Medulla oblongata (tissue), 1 donor: ENCODE measurements around the gene C1orf74.

Experiments used
- DNase-seq: peaks from one replicate; pipeline ENCODE4 v3.0.0-alpha.2; 2015; ENCODE audit errors: extremely low spot score

C1orf74 gene

DNA sequence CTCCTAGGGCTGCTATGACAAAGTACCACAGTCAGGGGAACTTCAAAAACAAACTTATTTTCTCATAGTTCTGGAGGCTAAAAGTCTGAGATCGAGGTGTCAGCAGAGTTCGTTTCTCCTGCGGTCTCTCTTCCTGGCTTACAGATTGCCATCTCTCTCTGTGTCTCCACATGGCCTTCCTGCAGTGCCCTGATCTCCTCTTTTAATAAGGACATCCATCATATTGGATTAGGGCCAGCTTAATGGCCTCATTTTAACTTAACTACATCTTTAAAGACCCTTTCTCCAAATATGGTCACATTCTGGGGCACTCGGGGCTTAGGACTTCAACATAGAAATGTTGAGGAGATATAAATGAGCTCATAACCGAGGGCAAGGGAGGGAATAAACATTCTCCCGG lies 12.2 kb downstream of the C1orf74 start:
- no peak for DNase-seq

DNA sequence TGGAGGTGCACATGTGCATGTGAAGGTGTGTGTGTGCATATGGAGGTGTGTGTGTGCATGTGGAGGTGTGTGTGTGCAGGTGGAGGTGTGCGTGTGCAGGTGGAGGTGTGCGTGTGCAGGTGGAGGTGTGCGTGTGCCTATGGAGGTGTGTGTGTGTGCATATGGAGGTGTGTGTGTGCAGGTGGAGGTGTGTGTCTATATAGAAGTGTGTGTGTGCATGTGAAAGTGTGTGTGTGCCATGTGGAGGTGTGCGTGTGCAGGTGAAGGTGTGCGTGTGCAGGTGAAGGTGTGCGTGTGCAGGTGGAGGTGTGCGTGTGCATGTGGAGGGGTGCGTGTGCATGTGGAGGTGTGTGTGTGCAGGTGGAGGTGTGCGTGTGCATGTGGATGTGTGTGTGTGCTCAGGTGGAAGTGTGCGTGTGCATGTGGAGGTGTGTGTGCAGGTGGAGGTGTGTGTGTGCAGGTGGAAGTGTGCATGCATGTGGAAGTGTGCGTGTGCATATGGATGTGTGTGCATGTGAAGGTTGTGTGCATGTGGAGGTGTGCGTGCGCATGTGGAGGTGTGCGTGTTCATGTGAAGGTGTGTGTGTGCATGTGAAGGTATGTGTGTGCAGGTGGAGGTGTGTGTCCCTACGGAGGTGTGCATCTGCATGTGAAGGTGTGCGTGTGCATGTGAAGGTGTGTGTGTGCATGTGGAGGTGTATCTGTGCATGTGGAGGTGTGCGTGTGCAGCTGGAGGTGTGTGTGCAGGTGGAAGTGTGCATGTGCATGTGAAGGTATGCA lies 13.5 kb downstream of the C1orf74 start:
- no peak for DNase-seq

DNA sequence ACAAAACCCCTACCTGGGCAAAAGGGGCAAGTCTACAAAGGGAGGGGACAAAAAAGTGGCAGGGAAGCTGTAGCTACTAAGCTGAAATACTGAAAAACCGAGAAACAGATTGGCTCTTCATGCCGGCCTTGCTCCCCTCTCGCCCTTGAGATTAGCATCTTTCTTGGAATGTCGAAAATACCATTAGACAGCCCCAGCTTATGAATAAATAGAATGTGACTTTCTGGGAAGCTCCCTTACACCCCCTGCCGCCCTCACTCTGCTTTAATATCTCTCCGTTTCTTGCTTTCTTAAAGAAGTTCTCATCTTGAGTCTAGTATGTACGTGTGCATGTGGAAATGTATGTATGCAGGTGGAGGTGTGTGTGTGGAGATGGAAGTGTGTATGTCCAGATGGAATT lies 14.4 kb downstream of the C1orf74 start:
- DNase-seq, result no peak

DNA sequence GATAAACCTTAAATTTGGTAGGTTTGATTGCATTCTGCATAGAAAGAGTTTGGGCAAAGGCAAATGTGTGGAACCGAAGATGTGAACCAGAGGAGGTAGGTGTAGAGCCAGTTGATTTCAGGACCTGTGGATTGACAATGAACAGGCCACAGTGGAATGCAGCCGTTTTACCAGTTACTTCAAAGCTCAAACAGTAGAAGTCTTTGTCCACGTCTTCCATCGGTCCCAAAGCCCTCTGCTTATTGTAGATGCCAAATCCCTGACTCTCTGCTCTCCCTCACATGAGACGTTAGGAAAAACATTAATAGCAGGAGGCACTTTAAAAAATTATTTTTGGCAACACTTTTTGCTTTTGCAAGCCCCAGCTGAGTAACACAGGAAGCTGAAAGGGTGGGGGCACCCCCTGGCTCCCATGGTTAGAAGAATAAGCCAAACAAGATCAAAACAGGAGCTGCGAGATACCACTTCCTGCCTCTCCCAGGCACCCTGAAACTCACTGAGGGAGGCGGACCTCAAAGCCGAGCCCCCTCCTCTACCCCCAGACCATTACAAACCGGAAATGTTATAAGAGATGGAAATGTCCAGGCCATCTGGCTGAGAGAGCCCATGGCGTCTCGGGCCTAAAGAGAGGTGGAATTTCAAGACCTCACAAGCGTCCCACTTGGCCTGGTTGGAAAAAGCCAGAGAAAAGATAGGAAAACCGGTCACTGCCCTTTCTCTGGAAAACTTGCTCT lies 15.0 kb downstream of the C1orf74 start:
- peak; percentile 50 for DNase-seq

DNA sequence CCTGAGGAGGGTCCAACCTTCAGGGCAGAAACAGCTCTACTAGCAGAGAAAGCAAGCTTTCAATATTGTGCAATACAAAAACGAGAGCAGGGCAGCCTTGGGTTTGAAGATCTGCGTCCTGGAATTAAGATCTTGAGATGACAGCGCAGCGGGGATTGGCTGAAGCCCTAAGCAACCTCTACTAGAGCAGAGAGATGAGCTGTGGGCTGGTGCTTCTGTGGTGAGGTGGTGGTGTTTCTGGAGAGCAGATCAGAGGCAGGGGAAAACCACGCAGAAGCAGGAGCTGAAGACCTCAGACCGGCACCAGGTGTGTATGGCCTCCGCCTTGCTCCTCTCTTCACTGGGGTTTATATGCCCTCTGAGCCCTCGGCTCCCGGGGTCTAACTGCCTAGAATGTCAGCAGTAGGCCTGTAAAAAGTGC lies 16.0 kb downstream of the C1orf74 start:
- DNase-seq, result no peak

DNA sequence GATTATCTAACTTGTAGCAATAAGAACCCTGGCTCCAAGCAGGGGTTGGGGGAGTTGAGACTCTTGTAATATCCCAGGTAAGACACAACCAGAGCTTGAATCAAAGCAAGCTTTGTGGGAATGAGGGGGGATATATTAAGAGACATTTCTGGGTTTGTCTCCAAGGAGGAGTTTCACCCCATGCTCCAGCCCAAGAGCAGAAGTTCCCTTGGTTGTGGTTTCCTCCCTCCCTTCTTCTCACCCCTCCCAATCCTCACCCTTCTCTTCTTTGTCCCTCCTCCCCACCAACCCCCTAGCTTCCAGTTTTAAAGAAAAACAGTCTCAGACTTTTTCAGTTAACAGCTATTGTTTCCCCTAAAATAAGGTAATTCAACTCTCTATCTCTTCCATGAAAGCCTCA lies 16.7 kb downstream of the C1orf74 start:
- DNase-seq, result peak; percentile 42

DNA sequence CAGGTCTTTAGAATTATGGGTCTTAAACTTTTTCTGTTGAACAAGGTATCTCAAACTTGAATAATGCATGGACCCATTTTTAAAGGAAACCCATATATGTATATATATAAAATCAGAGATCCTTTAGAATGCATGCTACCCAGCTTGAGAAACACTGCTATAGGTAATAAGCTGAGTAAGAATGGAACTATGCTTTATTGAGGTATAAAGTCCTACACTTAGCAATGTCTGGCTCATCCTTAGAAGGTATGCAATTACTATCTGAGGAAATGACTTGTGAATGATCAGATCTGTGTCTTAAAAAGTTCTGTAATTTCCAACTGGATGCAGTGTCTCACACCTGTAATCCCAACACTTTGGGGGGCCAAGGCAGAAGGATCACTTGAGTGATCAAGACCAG lies 17.3 kb downstream of the C1orf74 start:
- no peak for DNase-seq

DNA sequence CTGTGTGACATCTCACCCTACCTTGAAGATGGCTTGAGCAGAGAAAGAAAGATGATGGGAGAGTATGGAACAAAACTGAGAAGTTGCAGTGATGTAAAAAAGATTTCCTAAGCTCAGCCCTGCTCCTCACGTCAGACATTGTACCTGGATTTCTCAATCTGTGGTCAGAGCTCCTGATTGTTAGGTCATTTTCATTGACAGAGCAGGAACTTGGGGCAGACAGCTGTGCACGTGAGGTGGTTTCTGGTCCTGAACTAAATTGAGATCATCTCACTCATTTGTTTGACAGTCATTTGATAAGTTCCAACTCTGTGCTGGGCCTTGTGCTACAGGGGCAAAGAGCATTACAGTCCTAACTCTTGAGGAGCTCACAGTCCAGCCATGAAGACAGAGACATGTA lies 18.3 kb downstream of the C1orf74 start:
- DNase-seq, result no peak

DNA sequence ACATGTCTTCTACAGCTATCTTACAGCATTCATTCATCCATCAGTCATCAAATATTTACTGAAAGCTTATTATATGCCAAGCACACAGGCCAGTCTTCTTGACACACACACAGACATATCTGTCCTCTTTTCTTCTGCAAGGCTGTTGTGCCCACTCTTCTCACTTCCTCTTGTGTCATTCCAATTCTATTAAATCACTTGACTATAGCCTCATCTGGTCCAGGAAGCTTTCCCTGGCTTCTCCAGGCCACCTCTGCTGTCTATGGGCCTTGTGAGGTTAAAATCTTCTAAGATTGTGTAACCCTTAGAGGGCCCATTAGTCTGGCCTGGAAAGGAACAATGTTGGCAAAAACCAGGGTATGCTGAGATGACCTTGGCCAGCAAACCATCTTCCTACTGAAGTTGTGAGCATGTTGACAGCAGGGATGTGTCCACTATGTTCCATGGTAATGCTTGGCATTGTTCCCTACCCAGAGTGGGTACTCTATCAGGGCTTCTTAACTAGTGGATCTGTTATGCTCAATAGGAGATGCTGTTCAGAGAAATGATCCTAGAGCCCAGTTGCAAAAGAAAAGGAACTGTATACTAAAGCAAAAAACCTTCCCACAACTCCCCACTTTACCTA lies 23.2 kb downstream of the C1orf74 start:
- no peak for DNase-seq

DNA sequence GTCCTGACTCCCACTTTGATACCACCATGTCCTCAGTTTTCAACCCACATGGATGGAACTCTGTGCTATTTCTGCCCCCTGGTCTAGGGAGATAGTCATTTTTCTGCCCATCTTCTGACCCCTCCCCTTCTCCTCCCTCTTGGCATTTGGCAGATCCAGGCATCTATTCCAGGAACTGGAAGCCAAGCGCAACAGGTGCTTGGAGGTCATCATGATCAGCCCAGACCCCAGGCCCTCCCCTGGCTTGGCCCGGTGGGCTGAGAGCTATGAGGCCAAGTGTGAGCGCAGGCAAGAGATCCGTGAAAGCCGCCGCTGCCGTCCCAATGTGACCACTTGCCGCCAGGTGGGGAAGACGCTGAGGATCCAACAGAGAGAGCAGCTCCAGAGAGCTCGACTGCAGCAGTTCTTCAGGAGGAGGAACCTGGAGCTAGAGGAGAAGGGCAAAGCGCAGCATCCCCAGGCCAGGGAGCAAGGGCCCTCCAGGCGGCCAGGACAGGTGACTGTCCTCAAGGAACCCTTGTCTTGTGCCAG lies 24.5 kb downstream of the C1orf74 start:
- DNase-seq, result no peak

DNA sequence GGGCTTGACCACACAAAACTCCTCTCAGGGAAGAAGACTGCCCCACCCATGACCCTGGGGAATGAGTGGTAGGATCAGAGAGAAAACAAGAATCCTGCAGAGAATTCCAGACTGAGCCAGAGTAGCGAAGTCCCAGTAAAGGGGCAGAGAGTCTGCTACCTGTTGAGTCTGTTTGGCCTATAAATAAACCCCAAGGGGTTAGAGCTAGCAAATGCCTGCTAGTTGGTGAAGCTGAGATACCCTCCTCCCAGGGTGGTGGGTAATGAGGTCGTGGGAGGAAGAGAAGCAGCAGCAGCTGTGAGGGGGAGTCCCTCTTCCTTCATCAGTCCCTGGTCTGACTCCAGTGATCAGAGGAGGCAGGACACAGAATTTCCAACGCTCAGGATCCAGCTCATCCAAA lies 26.0 kb downstream of the C1orf74 start:
- DNase-seq, result no peak

DNA sequence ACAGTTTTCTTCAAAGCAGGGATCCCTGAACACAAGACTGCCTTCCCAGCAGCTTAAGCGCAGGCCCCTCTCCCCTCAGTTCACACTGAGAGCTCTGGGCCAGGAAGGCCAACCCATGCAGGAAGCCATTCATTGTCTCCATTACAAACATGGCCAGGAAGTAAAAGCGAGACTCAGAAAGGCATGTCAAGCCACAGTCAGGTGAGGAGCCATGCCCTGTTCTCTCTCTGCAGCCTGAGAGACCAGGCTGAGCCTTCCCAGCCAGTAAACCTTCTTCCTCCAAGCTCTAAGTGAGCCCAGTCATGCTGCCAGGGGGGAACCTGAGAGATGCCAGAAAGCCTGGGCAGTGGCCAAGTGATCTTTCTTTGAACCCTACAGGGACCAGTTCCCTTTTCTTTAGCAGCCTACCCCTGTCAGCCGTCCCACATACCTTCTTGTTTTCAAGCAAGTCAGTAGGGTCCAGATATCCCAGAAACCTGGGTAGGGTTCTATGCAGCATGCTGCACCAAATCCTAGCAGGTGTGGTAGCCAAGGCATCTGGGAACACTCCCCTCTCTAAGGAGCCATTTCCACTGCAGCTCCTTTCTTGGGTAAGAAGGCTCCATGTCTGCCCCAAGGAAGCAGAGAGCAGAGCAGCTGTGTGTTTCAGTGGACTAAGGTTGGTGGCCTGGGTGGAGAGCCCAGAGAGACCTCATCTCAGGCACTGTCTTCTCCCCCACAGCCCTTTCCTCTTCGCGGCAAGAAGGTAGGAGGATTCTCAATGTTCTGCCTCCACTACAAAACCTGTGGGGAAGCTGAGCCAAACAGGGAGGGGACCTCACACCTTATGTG lies 27.5 kb downstream of the C1orf74 start:
- peak; percentile 74 for DNase-seq

DNA sequence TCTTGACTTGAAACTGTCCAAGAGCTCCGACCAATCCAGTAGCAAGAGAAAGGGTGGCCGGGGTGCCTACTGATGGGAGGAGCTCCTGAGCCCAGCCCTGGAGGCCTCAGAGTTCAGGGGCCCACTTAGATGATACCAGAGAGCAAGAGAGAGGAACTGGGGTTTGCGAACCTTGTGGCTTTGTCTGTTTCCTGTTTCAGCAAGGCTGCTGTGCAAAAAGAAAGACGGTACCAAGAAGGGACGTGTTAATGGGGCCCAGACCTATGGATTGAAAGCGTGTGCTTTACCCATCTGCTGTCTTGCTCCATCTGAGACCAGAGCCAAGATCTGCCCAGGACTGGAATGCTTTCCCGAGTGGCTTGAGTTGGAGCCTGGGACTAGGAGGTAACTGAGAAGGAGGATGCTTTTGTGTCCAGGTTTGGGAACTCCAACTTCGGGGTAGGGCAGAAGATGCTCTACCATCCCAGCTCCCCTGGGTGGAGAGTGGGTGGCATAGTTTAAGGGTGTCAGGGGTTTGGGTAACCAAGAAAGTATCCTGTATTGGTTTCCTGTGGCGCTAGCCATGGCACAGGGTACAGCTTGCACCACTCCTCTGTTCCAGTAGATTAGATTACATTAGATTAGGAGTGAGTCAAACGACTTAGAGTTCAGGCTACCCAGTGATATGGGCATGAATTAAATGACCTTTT lies 28.3 kb downstream of the C1orf74 start, which contains the start of gene TRAF3IP3:
TRAF3IP3 (plus strand) TSS at position 128 of the 689 bp plus-strand sequence. CDS start 3,987 bp downstream, outside the sequence.
- peak; percentile 77 for DNase-seq

DNA sequence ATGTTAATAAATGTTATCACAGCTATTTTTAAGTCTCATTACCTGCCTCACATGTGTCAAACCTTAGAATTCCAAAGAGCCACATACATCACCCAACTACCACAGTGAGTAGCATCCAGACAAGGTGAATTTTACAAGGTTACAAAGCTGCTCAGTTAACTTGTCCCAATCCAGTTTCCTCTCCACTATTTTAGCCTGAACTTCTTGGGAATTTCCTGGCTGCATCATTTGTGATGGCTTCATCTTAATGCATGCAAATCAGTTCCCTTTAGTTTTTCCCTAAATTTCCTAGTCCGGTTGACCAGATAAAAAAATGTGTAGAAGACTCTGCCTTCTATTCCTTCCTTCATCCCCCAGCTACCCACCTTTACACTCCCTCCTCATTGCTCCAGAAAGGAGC lies 29.1 kb downstream of the C1orf74 start:
- DNase-seq, result no peak

DNA sequence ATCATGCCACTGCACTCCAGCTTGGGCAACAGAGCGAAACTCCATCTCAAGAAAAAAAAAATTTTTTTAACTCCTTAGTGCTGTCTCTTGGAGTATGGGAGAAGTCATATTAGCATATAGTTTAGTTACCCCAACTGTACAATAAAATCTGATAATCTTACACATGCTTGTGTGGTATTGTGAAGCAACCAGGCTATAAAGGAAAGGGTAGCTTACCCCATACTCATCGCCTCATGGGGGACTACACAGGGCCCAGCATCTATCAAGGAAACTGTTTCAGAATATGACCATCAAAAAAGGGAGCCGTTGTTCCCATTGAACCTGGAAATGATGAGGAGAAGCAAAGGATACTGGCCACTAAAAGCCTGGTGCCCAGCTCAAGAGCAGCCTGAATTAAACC lies 31.5 kb downstream of the C1orf74 start:
- no peak for DNase-seq

DNA sequence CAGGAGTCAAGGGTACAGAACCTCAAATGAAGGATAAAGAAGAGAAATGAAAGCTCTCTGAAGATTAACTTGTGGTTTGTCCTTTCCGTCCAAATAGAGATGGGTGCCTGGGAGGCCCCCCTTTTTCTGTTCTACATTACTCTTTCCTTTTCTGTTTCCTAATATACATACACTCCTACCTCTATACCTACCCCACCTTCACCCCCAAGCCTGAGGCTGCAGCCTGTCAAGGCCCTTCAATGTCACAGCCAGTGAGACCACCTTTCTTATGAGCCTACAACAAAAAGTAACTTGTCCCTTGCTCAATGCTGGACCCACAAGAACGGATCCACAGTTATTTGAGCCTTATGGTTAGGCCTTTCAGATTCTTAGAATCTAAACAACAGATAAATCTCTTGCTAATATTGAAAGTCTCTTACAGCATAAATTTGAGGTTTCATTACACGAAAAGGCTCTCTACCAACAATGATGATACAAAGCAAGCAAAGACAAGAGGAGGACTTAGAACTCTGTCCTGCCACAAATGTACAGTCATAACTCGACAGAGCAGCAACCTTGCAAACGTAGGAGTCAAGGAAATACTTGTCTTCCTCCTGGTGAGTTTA lies 32.6 kb downstream of the C1orf74 start:
- no peak for DNase-seq

DNA sequence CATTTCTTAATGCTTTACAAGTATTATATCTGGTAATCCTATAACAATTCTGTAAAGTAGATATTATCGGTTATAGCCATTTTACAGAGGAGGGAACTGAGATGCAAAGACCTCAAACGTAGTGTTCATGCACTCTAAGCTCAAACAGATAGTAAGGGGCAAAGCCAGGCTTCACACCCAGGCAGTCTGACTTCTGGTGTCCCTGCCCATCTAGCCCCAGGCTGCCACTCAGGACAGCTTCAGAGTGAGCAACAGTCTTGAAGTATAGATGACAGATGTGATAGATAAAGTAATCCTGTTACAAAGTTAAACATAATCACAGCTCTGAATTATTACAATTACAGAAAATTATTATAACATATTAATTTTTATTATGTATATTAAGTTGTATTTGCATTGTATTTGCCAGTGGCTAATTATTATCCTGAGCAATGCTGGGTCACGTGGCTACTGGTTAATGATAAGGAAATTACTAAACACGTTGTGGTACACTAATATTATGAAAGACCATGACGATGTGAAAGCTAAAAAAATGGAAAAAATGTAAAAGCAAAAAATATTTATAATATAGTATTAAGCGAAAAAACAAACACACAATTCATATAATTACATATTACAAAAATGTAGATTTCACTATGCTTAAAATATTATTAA lies 34.6 kb downstream of the C1orf74 start:
- DNase-seq, result no peak

DNA sequence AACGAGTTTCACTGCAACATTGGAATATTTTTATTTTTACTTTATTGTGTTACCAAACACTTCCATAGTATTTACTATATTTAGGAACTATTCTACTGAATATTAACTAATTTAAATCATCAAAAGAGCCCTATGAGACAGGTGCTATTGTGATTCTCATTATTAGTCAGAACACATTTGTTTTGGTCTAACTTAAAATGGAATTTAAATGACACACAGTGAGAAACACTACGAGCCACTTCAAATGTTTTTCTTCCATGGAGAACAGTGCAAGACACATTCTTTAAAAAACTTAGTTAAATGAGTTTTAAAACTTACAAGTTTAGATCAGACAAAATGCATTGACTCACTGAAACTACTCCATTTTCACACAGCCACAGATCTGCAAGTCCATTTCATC lies 35.2 kb downstream of the C1orf74 start:
- no peak for DNase-seq

DNA sequence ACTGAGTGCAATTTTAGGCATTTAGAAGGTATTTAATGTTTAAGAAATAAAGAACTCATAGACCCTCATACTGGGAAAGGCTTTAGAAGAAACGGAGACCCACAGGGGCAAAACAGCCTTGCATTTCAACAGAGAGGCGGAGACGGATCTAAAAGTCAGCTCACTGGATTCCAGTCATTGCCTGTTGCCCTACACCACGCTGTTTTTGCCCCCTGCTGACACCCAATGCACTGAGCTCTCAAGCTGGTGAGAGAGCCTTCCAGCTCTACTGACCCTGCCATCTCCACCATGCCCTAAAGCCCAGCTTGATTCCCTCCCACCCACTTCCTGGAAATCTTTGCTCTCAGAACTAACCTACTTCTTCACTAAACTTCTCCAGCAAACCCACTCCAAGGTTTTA lies 35.7 kb downstream of the C1orf74 start:
- DNase-seq, result no peak
